NB4 (cell line): ENCODE data around the gene COL26A1.

Experiments
- DNase-seq: peaks from one replicate; pipeline ENCODE4 v3.0.0; 2010; ENCODE audit warnings: low read depth
- H3K4me3 ChIP-seq: one replicate; pipeline ENCODE4 v1.5.1; 2011; ENCODE audit warnings: mild to moderate bottlenecking, low read depth, low read length, moderate library complexity
- CTCF ChIP-seq: IDR thresholded peaks from one replicate; pipeline ENCODE4 v1.5.1; 2012; ENCODE audit warnings: low read depth, low read length
- MYC ChIP-seq: IDR thresholded peaks from 2 replicates; pipeline ENCODE4 v1.6.1; 2011; ENCODE audit warnings: low read depth, low read length
- POLR2A ChIP-seq: IDR thresholded peaks from 2 replicates; pipeline ENCODE4 v1.6.1; 2011; ENCODE audit warnings: mild to moderate bottlenecking; ENCODE audit not compliant: insufficient read length; ENCODE audit errors: extremely low read depth
- TF ChIP-seq, protein P1 (sequence below): IDR thresholded peaks from 2 replicates; pipeline ENCODE4 v1.6.1; 2011; ENCODE audit warnings: low read depth, low read length

Gene COL26A1

DNA sequence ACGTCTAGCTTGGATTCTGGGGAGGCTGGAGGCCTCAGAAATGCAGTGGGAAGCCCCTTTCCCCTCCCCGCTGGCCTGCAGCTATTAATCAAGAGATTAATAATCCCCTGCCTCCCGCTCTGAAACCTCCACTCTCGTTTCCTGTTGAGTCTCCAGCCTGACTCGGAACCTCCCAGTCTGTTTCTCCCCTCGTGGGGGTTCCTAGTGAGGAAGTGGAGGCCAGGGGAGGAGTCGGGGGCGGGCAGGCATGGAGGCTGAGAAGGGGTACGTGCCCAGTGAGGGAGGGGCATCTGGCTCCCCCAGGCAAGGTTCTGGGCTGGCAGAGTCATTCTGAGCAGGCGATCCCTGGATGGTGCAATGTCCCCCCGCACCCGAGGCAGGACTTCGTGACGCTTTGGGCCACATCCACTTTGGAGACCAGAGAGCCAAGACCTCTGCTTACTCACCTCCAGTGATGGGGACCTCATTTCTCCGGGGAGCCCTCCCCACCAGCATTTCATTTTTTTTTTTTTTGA, 73.6 kb downstream of the COL26A1 start:
- H3K4me3 ChIP-seq: no peak overlapping the region
- no peak for DNase-seq
- TF ChIP-seq, protein P1, sequence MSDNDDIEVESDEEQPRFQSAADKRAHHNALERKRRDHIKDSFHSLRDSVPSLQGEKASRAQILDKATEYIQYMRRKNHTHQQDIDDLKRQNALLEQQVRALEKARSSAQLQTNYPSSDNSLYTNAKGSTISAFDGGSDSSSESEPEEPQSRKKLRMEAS: no peak
- TF ChIP-seq CTCF (no peak), MYC (no peak), POLR2A (no peak)

DNA sequence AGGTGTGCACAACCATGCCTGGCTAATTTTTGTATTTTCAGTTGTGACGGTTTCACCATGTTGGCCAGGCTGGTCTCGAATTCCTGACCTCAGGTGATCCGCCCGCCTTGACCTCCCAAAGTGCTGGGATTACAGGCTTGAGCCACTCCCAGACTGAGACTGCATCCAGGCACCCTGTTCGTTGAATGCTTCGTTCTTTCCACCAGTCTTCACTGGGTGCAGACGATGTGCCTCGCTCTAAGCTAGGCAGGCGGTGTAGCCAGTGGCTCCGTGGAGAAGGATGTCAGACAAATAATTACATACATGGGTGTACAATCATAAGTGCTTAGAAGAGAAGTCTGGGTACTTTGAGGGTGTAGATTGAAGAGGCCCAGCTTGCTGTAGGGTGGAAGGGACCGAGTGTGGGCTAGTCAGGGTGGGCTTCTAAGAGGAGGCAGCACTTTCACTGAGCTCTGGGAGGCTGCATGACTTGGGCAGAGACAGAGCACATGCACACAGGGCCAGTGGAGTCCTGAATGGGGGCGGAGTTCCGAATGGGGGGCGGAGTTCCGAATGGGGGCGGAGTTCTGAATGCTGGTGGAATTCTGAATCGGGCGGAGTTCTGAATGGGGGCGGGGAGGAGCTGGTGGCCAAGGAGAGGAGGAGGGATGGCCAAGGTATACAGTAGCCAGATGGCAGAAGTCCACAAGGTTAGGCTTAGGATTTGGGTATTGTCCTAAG, 74.3 kb downstream of the COL26A1 start:
- TF ChIP-seq CTCF (no peak), POLR2A (no peak)
- DNase-seq: no peak
- no peak overlapping the region for H3K4me3 ChIP-seq

DNA sequence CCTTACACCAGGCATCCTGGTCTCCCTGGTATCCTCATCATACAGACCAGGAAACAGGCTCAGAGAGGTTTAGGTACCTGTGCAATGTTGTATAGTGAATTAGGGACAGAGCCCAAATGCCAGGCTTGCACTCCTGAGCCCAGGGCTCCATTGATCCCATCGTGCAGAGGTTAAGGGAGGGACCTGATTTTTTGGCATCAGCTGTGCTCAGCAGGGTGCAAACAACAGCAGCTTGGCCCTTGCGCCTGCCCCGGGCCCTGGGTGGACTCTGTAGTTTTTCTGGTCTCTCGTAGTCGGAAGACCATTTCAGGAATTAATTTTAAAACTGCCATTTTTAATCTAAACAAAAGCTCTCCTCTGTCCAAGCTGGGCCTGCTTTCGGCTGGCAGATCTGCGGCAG, 79.2 kb downstream of the COL26A1 start:
- TF ChIP-seq, protein P1: no peak
- no peak for TF ChIP-seq POLR2A
- TF ChIP-seq CTCF: no peak

GRCh38 chr7:101442426-101443070, 79.9 kb downstream of the COL26A1 start:
- DNase-seq: no peak
- no peak overlapping the region for H3K4me3 ChIP-seq
- no peak for TF ChIP-seq MYC
- TF ChIP-seq, protein P1: 0 out of 2 replicates have a peak, but pooled peaks have one; percentile 27

More for the DNA sequence above, 79.2 kb downstream of the COL26A1 start:
- H3K4me3 ChIP-seq: no peak overlapping the region
- DNase-seq: no peak

DNA sequence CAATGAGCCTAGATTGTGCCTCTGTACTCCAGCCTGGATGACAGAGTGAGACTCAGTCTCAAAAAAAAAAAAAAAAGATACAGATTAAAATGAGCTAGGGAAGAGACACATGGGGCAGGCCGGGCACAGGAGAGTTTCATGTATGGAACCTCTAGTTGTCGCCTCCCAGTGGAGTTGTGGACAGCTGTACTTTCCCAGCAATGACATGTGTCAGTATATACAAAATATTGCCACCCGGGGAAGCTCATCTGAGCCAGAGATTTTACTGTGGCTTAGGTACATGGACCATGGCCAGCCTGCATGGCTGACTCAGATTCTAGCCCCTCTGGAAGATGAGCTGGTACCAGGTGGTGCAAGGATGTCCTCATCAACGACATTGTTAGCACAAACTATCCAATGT, 87.4 kb downstream of the COL26A1 start:
- no peak for TF ChIP-seq POLR2A
- TF ChIP-seq, protein P1: no peak
- no peak for TF ChIP-seq CTCF
- TF ChIP-seq MYC: no peak
- DNase-seq: peak; percentile 28
- H3K4me3 ChIP-seq: no peak overlapping the region

DNA sequence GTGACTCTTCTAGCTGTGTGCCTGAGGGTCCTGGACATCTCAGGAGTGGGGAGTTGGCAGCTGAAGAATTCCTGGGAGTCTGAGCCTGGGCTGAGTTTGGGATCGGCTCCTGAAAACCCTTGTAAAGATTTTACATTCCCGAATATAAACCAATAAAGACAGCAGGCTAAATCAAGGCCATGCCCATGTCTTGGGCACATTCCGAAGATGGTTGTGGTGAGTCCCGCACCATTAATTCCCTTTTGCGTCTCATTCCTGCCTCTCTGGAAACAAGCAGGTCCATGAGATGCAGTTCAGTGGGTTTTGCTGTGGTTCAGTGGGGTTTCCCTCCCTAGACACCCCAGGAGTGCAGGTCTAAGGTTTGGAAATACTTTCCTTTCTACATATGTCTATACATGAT, 90.9 kb downstream of the COL26A1 start:
- TF ChIP-seq MYC (no peak), CTCF (no peak), POLR2A (no peak)
- TF ChIP-seq, protein P1: no peak
- no peak for DNase-seq
- no peak overlapping the region for H3K4me3 ChIP-seq
